GM23248 (cell line): ENCODE data around the gene SHROOM3. TPM values are rescaled to one million over a fixed set of nuclear protein-coding genes. Genes with fewer than 3 reads are reported as not detected.

ENCODE experiments used
- DNase-seq: peaks from one replicate; pipeline ENCODE4 v3.0.0-alpha.2; 2015
- H2AFZ ChIP-seq: fragments of 200-600 bp; sonication (generic); 2 replicates; pipeline ENCODE4 v1.6.1; 2016; ENCODE audit warnings: antibody characterized with exemption
- H3F3A ChIP-seq: fragments of 200-600 bp; sonication (generic); 2 replicates; pipeline ENCODE4 v1.6.1; 2016; ENCODE audit warnings: mild to moderate bottlenecking, antibody characterized with exemption, mixed run types; ENCODE audit not compliant: insufficient read depth
- H3K27ac ChIP-seq: fragments of 200-600 bp; sonication (generic); 2 replicates; pipeline ENCODE4 v1.5.1; 2016; ENCODE audit warnings: mild to moderate bottlenecking
- H3K27me3 ChIP-seq: fragments of 200-600 bp; sonication (generic); replicated peaks from 2 replicates; pipeline ENCODE4 v1.6.1; 2016; ENCODE audit warnings: mild to moderate bottlenecking; ENCODE audit not compliant: insufficient read depth
- H3K36me3 ChIP-seq: fragments of 200-600 bp; sonication (generic); 2 replicates; pipeline ENCODE4 v1.6.1; 2016; ENCODE audit warnings: low read depth, mild to moderate bottlenecking
- H3K4me1 ChIP-seq: fragments of 200-600 bp; sonication (generic); 2 replicates; pipeline ENCODE4 v1.6.1; 2016; ENCODE audit warnings: mild to moderate bottlenecking; ENCODE audit not compliant: insufficient read depth
- H3K4me2 ChIP-seq: fragments of 200-600 bp; sonication (generic); one replicate; pipeline ENCODE4 v1.6.1; 2016; ENCODE audit warnings: mild to moderate bottlenecking; ENCODE audit not compliant: unreplicated experiment
- H3K4me3 ChIP-seq: fragments of 200-600 bp; sonication (generic); 2 replicates; pipeline ENCODE4 v1.5.1; 2016; ENCODE audit warnings: mild to moderate bottlenecking
- H3K79me2 ChIP-seq: fragments of 200-600 bp; sonication (generic); 2 replicates; pipeline ENCODE4 v1.6.1; 2016; ENCODE audit warnings: mild to moderate bottlenecking; ENCODE audit not compliant: insufficient read depth
- H3K9ac ChIP-seq: fragments of 200-600 bp; sonication (generic); 2 replicates; pipeline ENCODE4 v1.6.1; 2016; ENCODE audit warnings: mild to moderate bottlenecking
- H3K9me2 ChIP-seq: fragments of 200-600 bp; sonication (generic); 2 replicates; pipeline ENCODE4 v1.6.1; 2016; ENCODE audit warnings: mixed run types, mild to moderate bottlenecking, moderate library complexity; ENCODE audit not compliant: insufficient read depth
- H3K9me3 ChIP-seq: fragments of 200-600 bp; sonication (generic); one replicate; pipeline ENCODE4 v1.6.1; 2017; ENCODE audit warnings: low read depth
- H4K20me1 ChIP-seq: fragments of 200-600 bp; sonication (generic); 2 replicates; pipeline ENCODE4 v1.6.0; 2016; ENCODE audit not compliant: insufficient read depth
- EZH2 ChIP-seq: fragments of 200-600 bp; sonication (generic); IDR thresholded peaks from 2 replicates; pipeline ENCODE4 v1.6.1; 2018; ENCODE audit warnings: antibody characterized with exemption, mild to moderate bottlenecking; ENCODE audit not compliant: insufficient read depth, poor library complexity, severe bottlenecking
- EZH2phosphoT487 ChIP-seq: fragments of 200-600 bp; sonication (generic); IDR thresholded peaks from 2 replicates; pipeline ENCODE4 v1.6.1; 2018; ENCODE audit warnings: antibody characterized with exemption, moderate library complexity, mild to moderate bottlenecking, low read depth; ENCODE audit not compliant: insufficient read depth
- WGBS, 2 experiments: methylation state at CpG; one replicate each; pipeline ENCODE4 v1.1.6; 2015 to 2017; ENCODE audit warnings: low lambda C conversion rate in 2 of 2, low coverage in 1 of 2; ENCODE audit errors: missing lambda C conversion rate in 2 of 2; 5-methylcytosine and 5-hydroxymethylcytosine counted together
- in situ Hi-C: fragments of 300-500 bp; cut with MboI; formaldehyde crosslinking; loops from 2 replicates; pipeline ENCODE4 v1.15.0; 2020
- polyA plus RNA-seq: library from polyadenylated mRNA; unstranded; fragments of >200 nt; fragmentation: Nextera tagmentation; extraction: Ambion mirVana; gene quantifications from 2 replicates; pipeline ENCODE4 v1.2.1, GENCODE V29; 2016
- total RNA-seq: library from RNA; depleted of rRNA; stranded (reverse); fragments of >200 nt; shearing (Covaris generic); gene quantifications from 2 replicates; pipeline ENCODE4 v1.2.3, GENCODE V29; 2014

The SHROOM3 gene
- total and polyA plus RNA-seq, 2 experiments from 2014 or later, result 9.7 to 44.6 TPM

- Histone ChIP-seq H3K4me3 (no peak overlapping the region), H3K9me2 (no peaks in the 10 kb centered on the region), H3K27ac (no peak overlapping the region), H4K20me1 (no peaks in the 10 kb centered on the region), H3F3A (no peaks in the 10 kb centered on the region), H2AFZ (no peak overlapping the region), H3K9ac (no peak overlapping the region), H3K79me2 (no peaks in the 10 kb centered on the region), H3K9me3 (no peaks in the 10 kb centered on the region), H3K36me3 (no peaks in the 10 kb centered on the region), H3K4me1 (peaks cover 7% of the 10 kb centered on the region; the same call in 1 of the 2 replicates), H3K4me2 (no peak overlapping the region), H3K27me3 (no peaks in the 10 kb centered on the region)
- no peak for TF ChIP-seq EZH2phosphoT487
- TF ChIP-seq EZH2, result no peak
- WGBS, 2 experiments, result 50 to 53% methylated on average over 1 of the region's 1 CpG
- no peak for DNase-seq
- in situ Hi-C loops, result loop anchor here (10.0 to 25.0 kb wide), 2 partner anchors 237 to 694 kb away; no protein-coding TSS in a partner anchor
Observed at GRCh38 chr4:76518241-76518640, 83.2 kb downstream of the SHROOM3 start.

- Histone ChIP-seq H2AFZ (no peak overlapping the region), H3K9me3 (no peaks in the 10 kb centered on the region), H3K4me2 (no peak overlapping the region), H3K79me2 (no peaks in the 10 kb centered on the region), H3K27ac (no peak overlapping the region), H3K36me3 (no peaks in the 10 kb centered on the region), H3K9ac (no peak overlapping the region), H3K27me3 (no peaks in the 10 kb centered on the region), H4K20me1 (no peaks in the 10 kb centered on the region), H3K4me1 (no peaks in the 10 kb centered on the region), H3F3A (no peaks in the 10 kb centered on the region), H3K9me2 (no peaks in the 10 kb centered on the region), H3K4me3 (no peak overlapping the region)
- 70% methylated on average over 6 of the region's 6 CpGs for WGBS, 2 experiments
- in situ Hi-C loops, result loop anchor here (25.0 kb wide), 1 partner anchor 689 kb away; no protein-coding TSS in a partner anchor
- TF ChIP-seq EZH2phosphoT487 (no peak), EZH2 (no peak)
- no peak for DNase-seq
Observed at GRCh38 chr4:76523593-76523992, 88.6 kb downstream of the SHROOM3 start.

- Histone ChIP-seq H2AFZ (no peak overlapping the region), H3K4me1 (no peaks in the 10 kb centered on the region), H3K4me2 (no peak overlapping the region), H3K36me3 (no peaks in the 10 kb centered on the region), H3K9me3 (no peaks in the 10 kb centered on the region), H4K20me1 (no peaks in the 10 kb centered on the region), H3K4me3 (no peak overlapping the region), H3K27me3 (no peaks in the 10 kb centered on the region), H3F3A (no peaks in the 10 kb centered on the region), H3K79me2 (no peaks in the 10 kb centered on the region), H3K9ac (no peak overlapping the region), H3K9me2 (no peaks in the 10 kb centered on the region), H3K27ac (no peak overlapping the region)
- TF ChIP-seq EZH2phosphoT487 (no peak), EZH2 (no peak)
- WGBS, 2 experiments, result 80 to 81% methylated on average over 4 of the region's 4 CpGs
- no peak for DNase-seq
- in situ Hi-C loops, result no loop called here
Observed at GRCh38 chr4:76525751-76526150, 90.7 kb downstream of the SHROOM3 start.

- no peaks in the 10 kb centered on the region for H3K27me3 ChIP-seq
- H3K4me2 ChIP-seq, result no peak overlapping the region
- no peak for DNase-seq
- no peak overlapping the region for H3K27ac ChIP-seq
- H3K79me2 ChIP-seq, result no peaks in the 10 kb centered on the region
- H3K4me3 ChIP-seq, result no peak overlapping the region
- H3K9me2 ChIP-seq, result no peaks in the 10 kb centered on the region
- H3K9ac ChIP-seq, result no peak overlapping the region
- no peaks in the 10 kb centered on the region for H3K9me3 ChIP-seq
- no peaks in the 10 kb centered on the region for H3K4me1 ChIP-seq
- no peaks in the 10 kb centered on the region for H4K20me1 ChIP-seq
- H2AFZ ChIP-seq, result no peak overlapping the region
- no peak for TF ChIP-seq EZH2phosphoT487
- TF ChIP-seq EZH2, result no peak
- H3F3A ChIP-seq, result no peaks in the 10 kb centered on the region
- in situ Hi-C loops, result no loop called here
- WGBS, 2 experiments, result 80 to 85% methylated on average over 2 of the region's 2 CpGs
- no peaks in the 10 kb centered on the region for H3K36me3 ChIP-seq
Observed at GRCh38 chr4:76526585-76526990, 91.6 kb downstream of the SHROOM3 start.

- DNase-seq, result no peak
- in situ Hi-C loops, result no loop called here
- Histone ChIP-seq H4K20me1 (no peaks in the 10 kb centered on the region), H3K9me3 (no peaks in the 10 kb centered on the region), H3K36me3 (no peaks in the 10 kb centered on the region), H3K79me2 (no peaks in the 10 kb centered on the region), H3K4me1 (no peaks in the 10 kb centered on the region), H3K27me3 (no peaks in the 10 kb centered on the region), H3K4me2 (no peak overlapping the region), H3F3A (no peaks in the 10 kb centered on the region), H2AFZ (no peak overlapping the region), H3K9ac (no peak overlapping the region), H3K27ac (no peak overlapping the region), H3K4me3 (no peak overlapping the region), H3K9me2 (no peaks in the 10 kb centered on the region)
- WGBS, 2 experiments, result 79 to 81% methylated on average over 5 of the region's 5 CpGs
- TF ChIP-seq EZH2phosphoT487, result no peak
- TF ChIP-seq EZH2, result no peak
Observed at GRCh38 chr4:76527666-76528065, 92.6 kb downstream of the SHROOM3 start.
